Ureter (tissue), 1 donor: ENCODE data around the gene SMARCC1. TPM values are rescaled to one million over a fixed set of nuclear protein-coding genes. Genes with fewer than 3 reads are reported as not detected.

ENCODE experiments used
- DNase-seq: peaks from one replicate; pipeline ENCODE4 v3.0.0-alpha.2; 2020; ENCODE audit warnings: low spot score
- total RNA-seq: library from RNA; stranded (reverse); gene quantifications from one replicate; pipeline ENCODE4 v1.2.4, GENCODE V29; 2023
- donor health status: DM: yes; HTN: yes; CAD: no.

Gene SMARCC1
- total RNA-seq, 1 donor from 2014 or later: 110 TPM

GRCh38 chr3:47704237-47704612 is 77.5 kb downstream of the SMARCC1 start:
- no peak for DNase-seq

- DNase-seq: no peak
These were observed 80.3 kb downstream of the SMARCC1 start for GRCh38 chr3:47701388-47701787.

DNA sequence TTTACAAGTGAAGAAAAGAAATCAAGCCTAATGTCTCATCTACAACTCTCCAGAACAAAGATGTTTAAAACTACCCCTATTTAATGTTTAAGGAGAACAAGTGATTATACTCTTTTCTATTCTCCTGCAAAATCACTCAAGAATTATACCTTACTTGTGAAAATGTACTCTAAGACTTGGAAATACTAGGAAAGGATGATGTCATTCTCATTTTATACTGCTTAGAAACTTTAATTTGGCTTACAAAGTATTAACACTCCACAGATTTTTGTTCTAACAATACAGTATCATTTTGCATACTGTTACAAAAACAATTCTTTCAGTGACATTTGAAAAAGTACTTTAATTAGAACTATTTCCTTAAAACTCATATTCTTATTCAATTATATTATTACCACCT is 89.5 kb downstream of the SMARCC1 start:
- DNase-seq: no peak

DNA sequence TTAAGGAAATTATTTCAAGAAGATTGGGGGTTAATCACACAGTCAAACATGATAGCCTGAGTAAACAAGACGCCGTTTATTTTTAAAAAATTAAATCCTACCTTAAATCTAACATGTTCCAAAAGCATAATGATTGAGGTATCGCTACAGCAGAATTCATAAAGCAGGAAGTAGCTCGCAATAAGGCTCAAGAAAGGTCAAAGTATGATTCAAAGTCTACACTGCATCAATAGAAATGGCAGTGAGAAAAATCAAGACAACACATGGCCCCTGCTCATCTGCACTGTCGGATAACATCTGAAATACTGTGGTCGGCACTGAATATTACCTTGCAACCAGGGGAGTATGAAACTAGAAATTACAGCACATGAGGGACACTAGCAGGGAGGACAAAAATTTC is 93.2 kb downstream of the SMARCC1 start:
- DNase-seq: no peak

- no peak for DNase-seq
These were observed 96.7 kb downstream of the SMARCC1 start for GRCh38 chr3:47685037-47685436.

GRCh38 chr3:47681016-47681415 is 100.7 kb downstream of the SMARCC1 start:
- no peak for DNase-seq

DNA sequence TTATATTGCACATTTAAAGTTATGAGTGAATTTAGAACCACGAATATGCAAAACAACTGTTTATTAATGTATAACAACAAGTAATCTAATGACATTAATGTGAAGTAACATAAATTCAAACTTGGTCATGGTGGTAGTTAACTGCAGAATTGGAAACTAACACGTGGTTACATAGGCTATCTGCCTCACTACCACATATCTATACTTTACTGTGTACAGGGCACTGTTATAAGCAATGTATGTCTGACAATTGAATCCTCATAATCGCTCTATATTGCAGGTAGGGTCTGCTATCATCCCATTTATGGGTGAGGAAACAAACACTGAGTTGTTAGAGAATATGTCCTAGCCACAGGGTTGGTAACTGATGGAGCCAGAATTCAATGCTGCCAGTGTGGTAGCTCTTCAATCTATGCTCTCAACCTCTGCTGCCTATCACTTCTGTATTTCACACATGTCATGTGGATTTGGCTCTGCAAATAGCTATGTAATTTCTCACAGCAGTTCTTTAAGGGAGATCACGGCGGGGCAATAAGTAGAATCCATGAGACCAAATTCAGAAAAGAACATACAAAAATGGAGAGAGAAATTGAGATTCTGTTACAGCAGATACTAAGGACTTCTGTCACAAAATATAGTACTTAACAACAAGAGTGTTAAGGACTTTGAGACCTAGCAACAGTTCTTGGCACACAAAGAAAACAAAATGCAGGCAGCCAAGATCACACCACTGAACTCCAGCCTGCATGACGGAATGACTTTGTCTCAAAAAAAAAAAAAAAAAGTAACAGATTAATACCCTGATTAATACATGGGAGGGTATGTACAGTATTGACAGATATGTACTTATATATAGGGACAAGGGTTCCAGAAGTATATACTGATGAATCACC is 103.0 kb downstream of the SMARCC1 start:
- DNase-seq: no peak

DNA sequence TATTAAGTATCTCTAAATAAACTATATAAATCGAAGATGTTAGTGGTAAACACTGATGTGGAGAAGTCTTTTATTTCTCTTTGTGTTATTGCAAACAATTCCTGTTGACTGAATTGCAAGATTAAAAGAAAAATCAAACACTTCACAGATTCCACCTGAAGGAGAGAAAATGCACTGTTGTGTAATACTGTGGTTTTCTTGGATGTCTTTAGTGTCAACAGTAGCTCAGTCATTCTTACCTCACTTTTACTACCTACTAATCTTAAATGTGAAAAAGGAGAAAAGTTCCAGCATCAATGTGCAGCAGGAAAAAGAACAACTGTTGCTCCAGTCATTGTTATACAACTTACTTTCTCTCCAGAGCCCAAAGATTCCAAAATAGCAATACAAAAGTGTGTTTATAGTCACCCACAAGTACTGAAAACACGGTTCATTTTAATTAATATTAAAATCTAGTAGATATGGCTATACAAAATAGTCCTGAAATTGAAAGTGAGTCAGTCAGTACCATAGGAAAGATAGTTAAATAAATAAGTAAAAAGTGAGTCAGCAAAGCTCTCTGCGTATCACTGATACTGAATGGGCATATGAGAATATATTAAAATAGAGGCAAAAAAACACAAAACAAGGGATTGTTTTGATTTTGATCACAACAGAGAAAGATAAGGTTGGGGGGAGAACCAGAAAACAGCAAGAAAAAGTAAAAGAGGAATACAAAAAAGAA is 112.5 kb downstream of the SMARCC1 start:
- no peak for DNase-seq

GRCh38 chr3:47666118-47666517 is 115.6 kb downstream of the SMARCC1 start:
- no peak for DNase-seq

- DNase-seq: no peak
These were observed 117.2 kb downstream of the SMARCC1 start for GRCh38 chr3:47664519-47664918.

DNA sequence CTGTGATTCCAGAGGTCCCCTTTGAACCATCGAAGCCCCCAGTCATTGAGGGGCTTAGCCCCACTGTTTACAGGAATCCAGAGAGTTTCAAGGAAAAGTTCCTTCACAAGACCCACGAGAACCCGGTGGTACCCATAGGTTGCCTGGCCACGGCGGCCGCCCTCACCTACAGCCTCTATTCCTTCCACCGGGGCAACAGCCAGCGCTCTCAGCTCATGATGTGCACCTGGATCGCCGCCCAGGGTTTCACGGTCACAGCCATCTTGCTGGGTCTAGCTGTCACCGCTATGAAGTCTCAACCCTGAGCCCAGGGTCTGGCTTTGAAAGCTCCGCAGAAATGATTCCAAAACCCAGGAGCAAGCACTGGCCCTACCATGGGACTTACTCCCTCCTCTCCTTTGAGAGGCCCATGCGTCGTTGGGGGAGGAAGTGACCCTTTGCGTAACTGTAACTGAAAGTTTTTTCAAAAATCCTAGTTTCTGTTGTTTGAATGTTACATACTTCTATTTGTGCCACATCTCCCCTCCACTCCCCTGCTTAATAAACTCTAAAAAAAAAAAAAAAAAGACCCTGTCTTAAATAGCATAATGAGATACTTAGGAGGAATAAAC is 118.0 kb downstream of the SMARCC1 start:
- no peak for DNase-seq

- no peak for DNase-seq
These were observed 120.5 kb downstream of the SMARCC1 start for GRCh38 chr3:47661121-47661752.

- no peak for DNase-seq
These were observed 123.2 kb downstream of the SMARCC1 start for GRCh38 chr3:47658444-47658843.

DNA sequence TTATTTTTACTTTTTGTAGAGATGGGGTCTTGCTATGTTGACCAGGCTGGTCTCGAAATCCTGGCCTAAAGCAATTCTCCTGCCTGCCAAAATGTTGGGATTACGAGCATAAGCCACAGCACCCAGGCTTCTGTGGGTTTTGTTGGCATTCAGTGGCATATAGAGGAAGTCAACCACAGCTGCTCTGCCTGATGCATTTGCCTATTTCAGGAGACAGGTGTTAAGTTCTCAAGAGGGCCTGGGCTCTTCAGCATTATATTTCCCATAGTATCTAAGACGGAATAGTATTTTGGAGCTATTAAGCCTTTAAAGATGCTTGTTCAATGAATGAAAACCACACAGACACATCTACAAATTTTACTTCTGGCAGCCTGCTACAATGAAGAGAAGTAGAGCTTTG is 129.6 kb downstream of the SMARCC1 start:
- DNase-seq: no peak

- no peak for DNase-seq
These were observed 131.4 kb downstream of the SMARCC1 start for GRCh38 chr3:47650294-47650693.

GRCh38 chr3:47647550-47647949 is 134.1 kb downstream of the SMARCC1 start:
- DNase-seq: no peak

DNA sequence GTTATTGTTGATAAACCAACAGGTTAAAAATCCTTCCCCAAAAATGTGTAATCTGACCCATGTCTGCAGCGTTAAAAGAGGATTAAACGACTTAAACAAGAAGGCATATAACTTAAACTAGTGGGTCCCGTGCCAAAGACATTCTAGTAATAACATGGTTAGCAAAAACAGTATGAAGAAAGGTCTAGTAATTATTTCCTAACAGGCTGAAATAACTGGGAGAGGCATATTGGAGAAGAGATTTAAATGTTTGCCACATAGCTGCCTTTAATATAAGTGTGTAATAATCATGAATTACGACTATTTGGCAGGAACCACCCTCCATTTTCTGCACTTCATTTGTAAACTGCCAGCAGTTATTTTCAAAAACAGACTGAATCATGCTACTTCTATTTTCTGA is 135.3 kb downstream of the SMARCC1 start:
- DNase-seq: no peak

DNA sequence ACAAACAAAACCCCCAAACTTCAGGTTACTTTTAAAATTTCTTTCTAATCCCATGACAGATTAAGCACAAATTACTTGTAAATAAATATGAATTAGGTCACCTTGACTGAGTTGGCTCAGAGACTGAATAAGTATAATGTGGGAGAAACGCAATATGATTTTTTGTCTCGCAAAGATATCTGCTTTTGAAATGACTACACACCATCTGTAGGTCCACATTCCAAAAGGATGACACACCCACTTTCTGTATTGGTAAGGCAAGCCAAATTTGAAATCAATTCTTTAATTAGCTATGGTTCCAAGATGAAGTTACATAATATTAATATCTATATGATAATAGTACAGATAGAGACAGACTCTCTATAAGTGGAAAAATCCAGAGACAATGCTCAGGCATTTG is 136.1 kb downstream of the SMARCC1 start:
- DNase-seq: no peak

DNA sequence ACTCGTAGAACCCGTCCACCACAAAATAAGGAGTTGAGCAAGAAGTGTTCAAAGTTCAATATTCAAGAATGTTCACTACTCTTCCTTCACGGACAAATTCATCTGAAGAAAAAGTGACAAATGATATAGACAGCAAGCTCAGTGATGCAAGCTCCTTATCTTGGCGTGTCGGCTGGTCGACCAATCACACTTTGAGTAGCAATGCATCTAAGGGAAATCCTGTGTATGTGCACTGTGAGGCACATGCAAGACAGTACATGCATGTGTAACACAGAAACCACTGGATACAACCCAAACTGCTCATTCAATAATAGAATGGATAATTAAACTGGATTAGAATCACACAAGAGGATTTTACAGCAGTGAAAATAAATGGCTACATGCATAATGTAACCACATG is 138.6 kb downstream of the SMARCC1 start:
- DNase-seq: no peak

- no peak for DNase-seq
These were observed 140.0 kb downstream of the SMARCC1 start for GRCh38 chr3:47641739-47642138.

GRCh38 chr3:47636921-47637320 is 144.8 kb downstream of the SMARCC1 start:
- no peak for DNase-seq

DNA sequence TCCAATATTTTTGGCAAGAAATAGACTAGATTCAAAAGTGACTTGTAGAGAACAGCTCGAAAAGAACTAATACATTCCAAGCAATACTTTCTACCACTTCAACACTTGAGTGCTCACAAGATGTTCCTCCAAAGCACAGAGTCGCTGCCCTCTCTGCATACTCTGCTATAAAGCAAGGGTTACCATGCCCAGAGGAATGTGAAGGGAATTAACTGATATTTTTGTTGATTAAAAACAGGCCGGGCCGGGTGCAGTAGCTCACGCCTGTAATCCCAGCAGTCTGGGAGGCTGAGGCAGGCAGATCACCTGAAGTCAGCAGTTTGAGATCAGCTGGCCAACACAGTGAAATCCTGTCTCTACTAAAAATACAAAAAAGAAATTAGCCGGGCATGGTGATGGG is 145.5 kb downstream of the SMARCC1 start:
- DNase-seq: no peak
